ENCODE data around the gene LRRC7. TPM values are rescaled to one million over a fixed set of nuclear protein-coding genes. Genes with fewer than 3 reads are reported as not detected.
A peak's percentile ranks its signal among the peaks of the same experiment; 100 is the strongest.

The LRRC7 gene
- total RNA-seq, 1 donor from 2014 or later, result not detected

DNA sequence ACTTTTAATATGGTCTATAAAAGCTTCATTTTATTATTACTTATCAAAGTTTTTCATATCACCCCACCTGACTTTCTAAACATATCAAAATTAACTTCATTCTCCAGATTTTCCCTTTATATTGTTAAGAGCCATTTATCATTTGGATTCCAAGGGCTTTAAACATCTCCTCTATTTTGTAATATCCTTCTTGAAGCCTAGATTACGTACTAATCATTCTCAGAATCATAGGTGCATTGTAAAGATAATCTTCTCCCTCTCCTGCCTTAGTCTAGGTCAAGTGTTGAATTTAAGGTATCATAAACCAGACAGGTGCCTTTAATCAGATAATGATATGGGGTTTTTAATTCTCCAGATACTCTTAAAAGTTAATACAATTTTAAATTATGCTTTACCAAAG is 509.3 kb downstream of the LRRC7 start:
- Histone ChIP-seq H3K36me3 (ENCODE audit: control insufficient read depth, insufficient read depth, low read length) (no peaks in the 10 kb centered on the region), H3K27me3 (ENCODE audit: control insufficient read depth, insufficient read depth, low read length) (no peaks in the 10 kb centered on the region), H3K4me3 (ENCODE audit: low read depth, low read length) (no peak overlapping the region)
- FAIRE-seq (no peak), DNase-seq (ENCODE audit: low read depth) (no peak)
- TF ChIP-seq, protein P1, sequence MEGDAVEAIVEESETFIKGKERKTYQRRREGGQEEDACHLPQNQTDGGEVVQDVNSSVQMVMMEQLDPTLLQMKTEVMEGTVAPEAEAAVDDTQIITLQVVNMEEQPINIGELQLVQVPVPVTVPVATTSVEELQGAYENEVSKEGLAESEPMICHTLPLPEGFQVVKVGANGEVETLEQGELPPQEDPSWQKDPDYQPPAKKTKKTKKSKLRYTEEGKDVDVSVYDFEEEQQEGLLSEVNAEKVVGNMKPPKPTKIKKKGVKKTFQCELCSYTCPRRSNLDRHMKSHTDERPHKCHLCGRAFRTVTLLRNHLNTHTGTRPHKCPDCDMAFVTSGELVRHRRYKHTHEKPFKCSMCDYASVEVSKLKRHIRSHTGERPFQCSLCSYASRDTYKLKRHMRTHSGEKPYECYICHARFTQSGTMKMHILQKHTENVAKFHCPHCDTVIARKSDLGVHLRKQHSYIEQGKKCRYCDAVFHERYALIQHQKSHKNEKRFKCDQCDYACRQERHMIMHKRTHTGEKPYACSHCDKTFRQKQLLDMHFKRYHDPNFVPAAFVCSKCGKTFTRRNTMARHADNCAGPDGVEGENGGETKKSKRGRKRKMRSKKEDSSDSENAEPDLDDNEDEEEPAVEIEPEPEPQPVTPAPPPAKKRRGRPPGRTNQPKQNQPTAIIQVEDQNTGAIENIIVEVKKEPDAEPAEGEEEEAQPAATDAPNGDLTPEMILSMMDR (IDR thresholded peaks at IDR 0.05; ENCODE audit: insufficient read depth, low read length, severe bottlenecking), result no peak

DNA sequence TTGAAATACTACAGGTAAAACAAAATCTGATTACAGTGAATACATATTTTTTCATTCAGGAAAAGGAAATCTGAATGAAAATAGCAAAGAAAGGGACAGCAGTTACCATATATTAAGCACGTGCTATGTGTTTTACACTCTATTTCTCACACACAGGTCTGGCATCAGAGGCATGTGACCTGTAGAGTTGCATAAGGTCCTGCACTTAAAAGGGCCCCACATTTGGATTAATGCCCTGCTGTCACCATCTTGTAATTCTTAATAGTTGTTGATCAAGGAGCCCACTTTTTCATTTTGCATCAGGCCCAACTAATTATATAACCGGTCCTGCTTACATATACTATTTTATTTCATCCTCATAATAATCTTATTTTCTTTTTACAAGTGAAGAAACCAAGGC is 511.8 kb downstream of the LRRC7 start:
- no peak overlapping the region for H3K4me3 ChIP-seq (ENCODE audit: low read depth, low read length)
- FAIRE-seq, result no peak

DNA sequence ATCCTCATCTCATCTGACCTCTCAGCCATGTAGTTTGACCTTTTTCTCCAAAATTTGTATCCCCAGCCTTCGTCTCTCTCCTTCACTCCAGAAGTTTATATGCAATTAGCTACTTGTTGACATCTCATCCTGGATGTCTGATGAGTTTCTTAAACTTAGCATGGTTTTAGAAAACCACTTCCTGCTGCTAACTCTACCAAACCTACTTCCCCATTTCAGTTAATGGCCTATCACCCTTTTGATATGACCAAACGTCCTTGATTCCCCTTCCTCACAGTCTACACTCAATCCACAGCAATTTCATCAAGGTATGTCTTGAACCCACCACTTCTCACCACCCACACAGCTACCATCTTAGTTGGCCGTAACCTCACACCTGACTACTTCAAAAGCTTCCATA is 515.8 kb downstream of the LRRC7 start:
- Histone ChIP-seq H3K36me3 (ENCODE audit: control insufficient read depth, insufficient read depth, low read length) (no peaks in the 10 kb centered on the region), H3K27me3 (ENCODE audit: control insufficient read depth, insufficient read depth, low read length) (no peaks in the 10 kb centered on the region), H3K4me3 (ENCODE audit: low read depth, low read length) (no peak overlapping the region)
- no peak for FAIRE-seq
- TF ChIP-seq, protein P1 (IDR thresholded peaks at IDR 0.05; ENCODE audit: insufficient read depth, low read length, severe bottlenecking), result no peak
- DNase-seq (ENCODE audit: low read depth), result no peak

More for the DNA sequence above, 511.8 kb downstream of the LRRC7 start:
- TF ChIP-seq, protein P1 (IDR thresholded peaks at IDR 0.05; ENCODE audit: insufficient read depth, low read length, severe bottlenecking), result no peak
- H3K27me3 ChIP-seq (ENCODE audit: control insufficient read depth, insufficient read depth, low read length), result no peaks in the 10 kb centered on the region
- DNase-seq (ENCODE audit: low read depth), result no peak
- H3K36me3 ChIP-seq (ENCODE audit: control insufficient read depth, insufficient read depth, low read length), result no peaks in the 10 kb centered on the region

DNA sequence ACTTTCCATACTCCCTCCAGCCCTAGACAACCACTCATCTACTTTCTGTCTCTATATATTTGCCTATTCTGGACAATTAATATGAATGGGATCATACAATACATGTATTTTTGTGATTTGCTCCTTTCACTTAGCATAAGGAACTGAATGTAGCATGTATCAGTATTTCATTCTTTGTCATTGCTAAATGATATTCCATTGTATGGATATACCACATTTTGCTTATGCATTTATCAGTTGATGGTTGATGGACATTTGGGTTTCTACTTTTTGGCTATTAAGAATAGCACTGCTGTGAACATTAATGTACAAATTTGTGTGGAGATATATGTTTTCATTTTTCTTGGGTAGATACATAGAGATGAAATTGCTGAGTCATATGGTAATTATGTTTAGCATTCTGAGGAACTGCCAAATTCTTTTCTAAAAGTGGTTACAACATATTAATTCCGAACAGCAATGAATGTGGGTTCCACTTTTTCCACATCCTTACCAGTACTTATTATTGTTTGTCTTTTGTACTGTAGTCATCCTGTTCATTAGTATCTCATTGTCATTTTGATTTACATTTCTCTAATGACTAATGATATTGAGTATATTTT is 516.7 kb downstream of the LRRC7 start:
- Histone ChIP-seq H3K4me3 (ENCODE audit: low read depth, low read length) (no peak overlapping the region), H3K36me3 (ENCODE audit: control insufficient read depth, insufficient read depth, low read length) (no peaks in the 10 kb centered on the region), H3K27me3 (ENCODE audit: control insufficient read depth, insufficient read depth, low read length) (no peaks in the 10 kb centered on the region)
- FAIRE-seq (no peak), DNase-seq (ENCODE audit: low read depth) (peak; percentile 33)
- TF ChIP-seq, protein P1 (IDR thresholded peaks at IDR 0.05; ENCODE audit: insufficient read depth, low read length, severe bottlenecking), result no peak

DNA sequence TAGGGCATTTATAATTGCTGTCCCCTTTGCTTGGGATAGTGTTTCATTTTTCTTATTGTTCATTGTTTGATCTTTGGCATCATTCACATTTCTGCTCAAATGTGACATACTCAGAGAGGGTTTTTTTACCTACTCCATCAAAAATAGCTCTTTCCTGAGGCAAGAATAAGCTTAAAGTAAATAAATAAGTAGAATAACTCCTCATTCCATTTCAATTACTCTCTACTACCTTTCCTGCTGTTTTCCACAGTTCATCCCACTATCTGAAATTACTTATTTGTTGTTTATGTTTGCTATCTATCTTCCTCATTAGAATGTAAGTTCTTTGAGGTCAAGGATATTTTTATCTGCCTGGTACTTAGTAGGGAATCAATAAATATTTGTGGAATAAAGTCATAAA is 517.8 kb downstream of the LRRC7 start:
- Histone ChIP-seq H3K4me3 (ENCODE audit: low read depth, low read length) (no peak overlapping the region), H3K27me3 (ENCODE audit: control insufficient read depth, insufficient read depth, low read length) (no peaks in the 10 kb centered on the region), H3K36me3 (ENCODE audit: control insufficient read depth, insufficient read depth, low read length) (no peaks in the 10 kb centered on the region)
- DNase-seq (ENCODE audit: low read depth), result no peak
- TF ChIP-seq, protein P1 (IDR thresholded peaks at IDR 0.05; ENCODE audit: insufficient read depth, low read length, severe bottlenecking), result no peak
- no peak for FAIRE-seq

DNA sequence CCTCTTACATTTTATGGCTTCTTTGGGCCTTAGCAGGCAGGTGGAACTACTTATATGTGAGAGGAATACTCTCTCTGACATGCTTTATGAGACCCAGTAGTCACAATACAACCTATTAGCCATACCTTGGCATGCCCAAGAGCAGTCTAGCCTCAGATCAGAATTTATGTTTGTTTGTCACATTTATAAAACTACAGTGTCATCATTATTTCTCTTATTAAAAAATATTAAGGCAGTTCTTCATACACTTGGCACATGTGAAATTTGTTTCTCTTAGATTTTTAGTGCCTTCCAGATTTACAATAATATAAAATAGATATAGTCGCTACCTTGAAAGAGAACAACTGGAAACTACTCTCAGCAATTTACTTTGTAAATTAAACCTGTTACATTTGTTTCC is 519.2 kb downstream of the LRRC7 start:
- H3K27me3 ChIP-seq (ENCODE audit: control insufficient read depth, insufficient read depth, low read length), result no peaks in the 10 kb centered on the region
- H3K4me3 ChIP-seq (ENCODE audit: low read depth, low read length), result no peak overlapping the region
- TF ChIP-seq, protein P1 (IDR thresholded peaks at IDR 0.05; ENCODE audit: insufficient read depth, low read length, severe bottlenecking), result no peak
- FAIRE-seq, result no peak
- no peak for DNase-seq (ENCODE audit: low read depth)
- H3K36me3 ChIP-seq (ENCODE audit: control insufficient read depth, insufficient read depth, low read length), result no peaks in the 10 kb centered on the region
